Cardiac muscle cell (in vitro differentiated cells and primary cell): ENCODE measurements around the gene PAQR5. TPM values are rescaled to one million over a fixed set of nuclear protein-coding genes. Genes with fewer than 3 reads are reported as not detected.

ENCODE experiments used
- DNase-seq, 2 donors: peaks; one replicate each; pipeline versions ENCODE4 v3.0.0 to v3.0.0-alpha.2; 2010 to 2017; ENCODE audit warnings: low read depth in 1 of 2, low spot score in 1 of 2
- H3K27ac ChIP-seq: fragments of 200-600 bp; sonication (generic); 2 replicates; pipeline ENCODE4 v1.5.1; 2016
- H3K27me3 ChIP-seq: fragments of 200-600 bp; sonication (generic); 2 replicates; pipeline ENCODE4 v1.6.0; 2016; ENCODE audit warnings: control low read depth
- H3K36me3 ChIP-seq: fragments of 200-600 bp; sonication (generic); 2 replicates; pipeline ENCODE4 v1.5.1; 2016; ENCODE audit warnings: control low read depth
- H3K4me1 ChIP-seq: fragments of 200-600 bp; sonication (generic); 2 replicates; pipeline ENCODE4 v1.8.1; 2017; ENCODE audit warnings: low read depth, mild to moderate bottlenecking, mixed run types
- H3K4me3 ChIP-seq: fragments of 200-600 bp; sonication (generic); 2 replicates; pipeline ENCODE4 v1.5.1; 2016; ENCODE audit warnings: mild to moderate bottlenecking
- H3K9me3 ChIP-seq: fragments of 200-600 bp; sonication (generic); 2 replicates; pipeline ENCODE4 v1.5.1; 2017; ENCODE audit warnings: low read depth, mild to moderate bottlenecking, control low read depth
- polyA plus RNA-seq: library from polyadenylated mRNA; unstranded; fragments of >200 nt; fragmentation: Nextera tagmentation; extraction: Ambion mirVana; gene quantifications from 2 replicates; pipeline ENCODE4 v1.2.1, GENCODE V29; 2016
- total RNA-seq: library from RNA; depleted of rRNA; stranded (reverse); fragments of >200 nt; gene quantifications from 2 replicates; pipeline ENCODE4 v1.2.3, GENCODE V29; 2016
- TF ChIP-seq, protein P1 (sequence below): IDR thresholded peaks from 2 replicates; pipeline ENCODE4 v1.5.1; 2012; ENCODE audit warnings: low read depth, mild to moderate bottlenecking, low read length

The PAQR5 gene
- total and polyA plus RNA-seq, 2 experiments from 2014 or later, result 0.18 to 0.39 TPM

GRCh38 chr15:69414701-69415167 is 116.0 kb downstream of the PAQR5 start:
- Histone ChIP-seq H3K4me1 (peaks cover 13% of the 10 kb centered on the region), H3K27me3 (no peaks in the 10 kb centered on the region), H3K4me3 (peak overlapping the region; percentile 66), H3K27ac (peak overlapping the region; percentile 99), H3K9me3 (no peaks in the 10 kb centered on the region), H3K36me3 (peaks cover 4% of the 10 kb centered on the region)
- TF ChIP-seq, protein P1, sequence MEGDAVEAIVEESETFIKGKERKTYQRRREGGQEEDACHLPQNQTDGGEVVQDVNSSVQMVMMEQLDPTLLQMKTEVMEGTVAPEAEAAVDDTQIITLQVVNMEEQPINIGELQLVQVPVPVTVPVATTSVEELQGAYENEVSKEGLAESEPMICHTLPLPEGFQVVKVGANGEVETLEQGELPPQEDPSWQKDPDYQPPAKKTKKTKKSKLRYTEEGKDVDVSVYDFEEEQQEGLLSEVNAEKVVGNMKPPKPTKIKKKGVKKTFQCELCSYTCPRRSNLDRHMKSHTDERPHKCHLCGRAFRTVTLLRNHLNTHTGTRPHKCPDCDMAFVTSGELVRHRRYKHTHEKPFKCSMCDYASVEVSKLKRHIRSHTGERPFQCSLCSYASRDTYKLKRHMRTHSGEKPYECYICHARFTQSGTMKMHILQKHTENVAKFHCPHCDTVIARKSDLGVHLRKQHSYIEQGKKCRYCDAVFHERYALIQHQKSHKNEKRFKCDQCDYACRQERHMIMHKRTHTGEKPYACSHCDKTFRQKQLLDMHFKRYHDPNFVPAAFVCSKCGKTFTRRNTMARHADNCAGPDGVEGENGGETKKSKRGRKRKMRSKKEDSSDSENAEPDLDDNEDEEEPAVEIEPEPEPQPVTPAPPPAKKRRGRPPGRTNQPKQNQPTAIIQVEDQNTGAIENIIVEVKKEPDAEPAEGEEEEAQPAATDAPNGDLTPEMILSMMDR, result no peak
- DNase-seq, result peak; percentile 79 to 95

GRCh38 chr15:69415381-69415780 is 116.7 kb downstream of the PAQR5 start:
- TF ChIP-seq, protein P1, result no peak
- H3K4me3 ChIP-seq, result peak overlapping the region; percentile 66
- peak overlapping the region; percentile 99 for H3K27ac ChIP-seq
- DNase-seq, result peak in 1 of 2 donors; percentile 47
- H3K36me3 ChIP-seq, result peaks cover 5% of the 10 kb centered on the region
- H3K27me3 ChIP-seq, result no peaks in the 10 kb centered on the region
- peaks cover 13% of the 10 kb centered on the region for H3K4me1 ChIP-seq
- no peaks in the 10 kb centered on the region for H3K9me3 ChIP-seq

DNA sequence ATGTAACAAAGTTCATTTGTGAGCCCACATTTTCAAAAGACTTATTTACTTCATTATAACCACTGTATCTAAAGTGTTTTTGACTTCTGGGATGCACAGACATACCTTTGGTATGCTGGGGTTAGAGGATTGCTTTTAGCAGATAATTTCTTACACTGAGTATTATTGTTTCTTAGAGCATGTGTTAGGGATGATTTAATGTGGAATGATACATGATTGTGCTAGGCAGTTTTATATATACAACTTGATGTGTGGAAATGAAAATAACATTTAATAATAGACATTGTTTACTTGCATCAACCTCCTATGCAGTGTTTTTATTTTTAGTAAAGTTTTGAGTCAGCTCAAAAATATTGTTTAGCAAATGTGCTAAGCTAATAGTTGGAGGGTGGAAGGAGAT is 118.9 kb downstream of the PAQR5 start:
- no peaks in the 10 kb centered on the region for H3K9me3 ChIP-seq
- TF ChIP-seq, protein P1, result no peak
- H3K27ac ChIP-seq, result no peak overlapping the region
- H3K36me3 ChIP-seq, result peaks cover 8% of the 10 kb centered on the region
- H3K4me1 ChIP-seq, result peaks cover 13% of the 10 kb centered on the region
- no peak for DNase-seq
- no peak overlapping the region for H3K4me3 ChIP-seq
- no peaks in the 10 kb centered on the region for H3K27me3 ChIP-seq

DNA sequence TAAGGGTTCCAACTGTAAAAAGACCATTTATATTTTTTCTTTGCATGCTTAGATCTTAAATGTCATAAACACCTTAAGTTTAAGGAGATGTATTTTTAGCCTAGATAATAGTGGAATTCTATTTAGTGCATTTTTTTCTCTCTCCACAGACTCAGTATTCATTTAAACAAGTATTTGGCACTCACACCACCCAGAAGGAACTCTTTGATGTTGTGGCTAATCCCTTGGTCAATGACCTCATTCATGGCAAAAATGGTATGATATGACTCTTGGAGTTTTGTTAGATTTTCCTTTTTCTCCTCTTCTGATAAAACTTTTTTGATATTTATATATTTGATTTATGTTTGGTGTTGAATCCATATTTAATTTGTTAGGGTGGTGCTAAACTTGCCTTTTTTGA is 122.8 kb downstream of the PAQR5 start:
- Histone ChIP-seq H3K4me1 (peaks cover 5% of the 10 kb centered on the region), H3K9me3 (no peaks in the 10 kb centered on the region), H3K4me3 (no peak overlapping the region), H3K27ac (no peak overlapping the region), H3K27me3 (no peaks in the 10 kb centered on the region), H3K36me3 (peaks cover 23% of the 10 kb centered on the region)
- TF ChIP-seq, protein P1, result no peak
- peak in 1 of 2 donors; percentile 18 for DNase-seq

- H3K36me3 ChIP-seq, result peaks cover 30% of the 10 kb centered on the region
- H3K9me3 ChIP-seq, result no peaks in the 10 kb centered on the region
- no peak for DNase-seq
- TF ChIP-seq, protein P1, result no peak
- no peaks in the 10 kb centered on the region for H3K27me3 ChIP-seq
- no peak overlapping the region for H3K4me3 ChIP-seq
- H3K27ac ChIP-seq, result no peak overlapping the region
- peaks cover 5% of the 10 kb centered on the region for H3K4me1 ChIP-seq
These were observed 123.7 kb downstream of the PAQR5 start for GRCh38 chr15:69422336-69422895.
